ENCODE measurements around the gene NKIRAS1. TPM values are rescaled to one million over a fixed set of nuclear protein-coding genes. Genes with fewer than 3 reads are reported as not detected.

The NKIRAS1 gene
- polyA plus RNA-seq, 1 experiment: 5.1 TPM

DNA sequence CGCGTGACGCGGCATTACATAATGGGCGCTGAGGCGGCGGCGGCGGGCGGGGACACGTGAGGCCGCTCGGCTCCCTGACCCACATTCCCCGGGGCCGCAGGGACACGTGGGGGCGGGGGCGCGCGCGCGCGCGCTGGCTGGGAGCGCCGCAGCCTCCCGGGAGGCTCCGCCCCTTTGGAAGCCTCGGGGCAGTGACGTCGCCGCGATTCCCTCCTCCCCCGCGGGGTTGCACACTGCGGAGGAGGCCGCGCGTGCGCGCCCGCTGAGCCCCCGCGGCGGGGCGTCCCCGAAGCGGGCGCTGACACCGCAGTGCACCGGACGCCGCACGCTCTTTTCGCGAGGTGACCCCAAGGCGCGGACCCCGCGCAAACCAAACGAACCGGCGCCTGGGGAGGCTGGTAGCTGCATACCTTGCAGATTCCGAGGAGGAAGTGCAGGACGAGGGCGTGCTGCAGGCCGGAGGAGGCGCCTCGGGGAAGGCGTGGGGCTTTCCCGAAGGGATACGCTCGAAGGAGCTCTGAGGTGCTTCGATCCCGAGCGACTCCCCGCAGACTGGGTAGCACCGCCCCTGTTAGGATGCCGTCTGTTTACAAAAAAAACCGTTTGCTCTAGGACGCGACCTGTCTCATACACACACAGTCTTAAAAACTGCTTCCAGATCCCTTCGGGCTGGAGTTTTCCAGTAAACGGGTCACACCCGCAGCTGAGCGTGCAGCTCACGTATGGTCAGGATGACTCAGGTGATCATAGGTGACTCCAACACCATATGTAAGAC lies 29.3 kb upstream of the NKIRAS1 start:
- DNase-seq (ENCODE audit: low read depth): peak; percentile 75
- CTCF ChIA-PET: interaction anchor here (0.5 to 1.7 kb wide), 2 partner anchors 30 to 690 kb away, joined by 3 to 4 read pairs; partner anchors contain the start of genes NKIRAS1 and RPL15
- Histone ChIP-seq H3K4me3 (ENCODE audit: low read depth, low read length) (peak overlapping the region; percentile 77), H3K36me3 (ENCODE audit: control insufficient read depth, insufficient read depth, low read length) (no peaks in the 10 kb centered on the region), H3K27me3 (ENCODE audit: control insufficient read depth, insufficient read depth, low read length) (no peaks in the 10 kb centered on the region)
- POLR2A ChIA-PET: interaction anchor here (0.6 to 0.9 kb wide), 2 partner anchors 29 to 328 kb away, joined by 3 to 4 read pairs; partner anchors contain the start of genes NKIRAS1 and RPL15
- no peak for TF ChIP-seq CTCF (IDR thresholded peaks at IDR 0.05; ENCODE audit: insufficient read depth, low read depth, low read length)

DNA sequence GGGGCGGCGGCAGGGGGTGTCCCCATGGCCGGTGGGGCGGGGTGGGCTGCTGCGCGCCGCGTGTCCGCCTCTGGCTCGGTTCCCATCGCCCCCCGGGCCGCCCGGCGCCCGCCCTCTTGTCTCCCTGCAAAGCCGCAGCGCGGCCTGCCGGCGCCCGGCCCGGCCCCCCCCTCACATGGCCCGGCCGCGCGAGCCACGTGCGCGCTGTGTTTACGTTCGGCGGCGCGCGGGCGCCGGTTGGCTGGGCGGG lies 28.8 kb upstream of the NKIRAS1 start:
- no peak for TF ChIP-seq CTCF (IDR thresholded peaks at IDR 0.05; ENCODE audit: insufficient read depth, low read depth, low read length)
- CTCF ChIA-PET: no interaction called here
- Histone ChIP-seq H3K27me3 (ENCODE audit: control insufficient read depth, insufficient read depth, low read length) (no peaks in the 10 kb centered on the region), H3K4me3 (ENCODE audit: low read depth, low read length) (peak overlapping the region; percentile 57), H3K36me3 (ENCODE audit: control insufficient read depth, insufficient read depth, low read length) (no peaks in the 10 kb centered on the region)
- POLR2A ChIA-PET: no interaction called here
- no peak for DNase-seq (ENCODE audit: low read depth)

GRCh38 chr3:23944861-23945662 lies 28.3 kb upstream of the NKIRAS1 start, which contains the start of gene NR1D2:
TSS of gene NR1D2 (plus strand) at chr3:23945286. CDS start at chr3:23945579, 293 bp downstream.
- no peaks in the 10 kb centered on the region for H3K27me3 ChIP-seq (ENCODE audit: control insufficient read depth, insufficient read depth, low read length)
- H3K4me3 ChIP-seq (ENCODE audit: low read depth, low read length): peak within 1 kb of the TSS; percentile 77
- no peaks in the 10 kb centered on the region for H3K36me3 ChIP-seq (ENCODE audit: control insufficient read depth, insufficient read depth, low read length)
- POLR2A ChIA-PET: no interaction called here
- no peak for TF ChIP-seq CTCF (IDR thresholded peaks at IDR 0.05; ENCODE audit: insufficient read depth, low read depth, low read length)
- CTCF ChIA-PET: no interaction called here
- no peak for DNase-seq (ENCODE audit: low read depth)

- Histone ChIP-seq H3K36me3 (ENCODE audit: control insufficient read depth, insufficient read depth, low read length) (no peaks in the 10 kb centered on the region), H3K27me3 (ENCODE audit: control insufficient read depth, insufficient read depth, low read length) (no peaks in the 10 kb centered on the region), H3K4me3 (ENCODE audit: low read depth, low read length) (peak overlapping the region; percentile 57)
- no peak for DNase-seq (ENCODE audit: low read depth)
- ChIA-PET POLR2A (no interaction called here), CTCF (interaction anchor here (0.8 to 1.0 kb wide), 2 partner anchors 18 to 20 kb away, joined by 3 to 5 read pairs; no protein-coding TSS in a partner anchor)
- TF ChIP-seq CTCF (IDR thresholded peaks at IDR 0.05; ENCODE audit: insufficient read depth, low read depth, low read length): no peak
Observed at GRCh38 chr3:23944007-23944783, 27.4 kb upstream of the NKIRAS1 start.

- no peaks in the 10 kb centered on the region for H3K36me3 ChIP-seq (ENCODE audit: control insufficient read depth, insufficient read depth, low read length)
- no peak for DNase-seq (ENCODE audit: low read depth)
- ChIA-PET CTCF (no interaction called here), POLR2A (no interaction called here)
- no peak overlapping the region for H3K4me3 ChIP-seq (ENCODE audit: low read depth, low read length)
- H3K27me3 ChIP-seq (ENCODE audit: control insufficient read depth, insufficient read depth, low read length): no peaks in the 10 kb centered on the region
- no peak for TF ChIP-seq CTCF (IDR thresholded peaks at IDR 0.05; ENCODE audit: insufficient read depth, low read depth, low read length)
Observed at GRCh38 chr3:23942546-23942945, 25.8 kb upstream of the NKIRAS1 start.
